Measurements from ENCODE around the gene CEP41. TPM values are rescaled to one million over a fixed set of nuclear protein-coding genes. Genes with fewer than 3 reads are reported as not detected.
"Not testable (repeated sequence)": the region's sequence is repeated elsewhere in the genome, so short reads cannot be mapped to it uniquely, and the experiment has no call there.

Gene CEP41
- polyA plus RNA-seq, 1 donor, result 16.6 TPM

GRCh38 chr7:130458257-130458656, 17.4 kb upstream of the CEP41 start:
- DNase-seq, result no peak

- no peak for DNase-seq
Observed at GRCh38 chr7:130454959-130455358, 14.1 kb upstream of the CEP41 start.

- peak; percentile 91 for DNase-seq
Observed at GRCh38 chr7:130452951-130453350, 12.1 kb upstream of the CEP41 start.

GRCh38 chr7:130451344-130451743, 10.5 kb upstream of the CEP41 start:
- not testable (repeated sequence) for DNase-seq

GRCh38 chr7:130446259-130446658, 5.4 kb upstream of the CEP41 start:
- no peak for DNase-seq

GRCh38 chr7:130444751-130445407, 4.1 kb upstream of the CEP41 start:
- DNase-seq, result peak; percentile 54

- peak; percentile 84 for DNase-seq
Observed at GRCh38 chr7:130444234-130444633, 3.4 kb upstream of the CEP41 start.

GRCh38 chr7:130442601-130443000, 1.8 kb upstream of the CEP41 start:
- no peak for DNase-seq

- no peak for DNase-seq
Observed at GRCh38 chr7:130441408-130441869, 623 bp upstream of the CEP41 start.

- DNase-seq, result no peak
Observed at GRCh38 chr7:130436253-130436652, 4.6 kb downstream of the CEP41 start.

- DNase-seq, result no peak
Observed at GRCh38 chr7:130435311-130435854, 5.4 kb downstream of the CEP41 start.

- no peak for DNase-seq
Observed at GRCh38 chr7:130433301-130433700, 7.5 kb downstream of the CEP41 start.

GRCh38 chr7:130432886-130433285, 7.9 kb downstream of the CEP41 start:
- DNase-seq, result no peak

GRCh38 chr7:130430841-130431666, 9.8 kb downstream of the CEP41 start:
- peak; percentile 96 for DNase-seq

- DNase-seq, result no peak
Observed at GRCh38 chr7:130430115-130430514, 10.7 kb downstream of the CEP41 start.

- DNase-seq, result no peak
Observed at GRCh38 chr7:130429019-130429418, 11.8 kb downstream of the CEP41 start.

GRCh38 chr7:130426564-130426963, 14.3 kb downstream of the CEP41 start:
- no peak for DNase-seq

GRCh38 chr7:130425796-130426195, 15.0 kb downstream of the CEP41 start:
- DNase-seq, result no peak

GRCh38 chr7:130423501-130424037, 17.2 kb downstream of the CEP41 start:
- DNase-seq, result no peak

- no peak for DNase-seq
Observed at GRCh38 chr7:130421684-130422083, 19.1 kb downstream of the CEP41 start.

GRCh38 chr7:130420943-130421578, 19.8 kb downstream of the CEP41 start:
- no peak for DNase-seq

- no peak for DNase-seq
Observed at GRCh38 chr7:130419658-130420057, 21.2 kb downstream of the CEP41 start.

GRCh38 chr7:130418306-130418705, 22.5 kb downstream of the CEP41 start:
- DNase-seq, result no peak

All from hindlimb muscle (tissue), 1 donor.